OCI-LY7 (cell line): ENCODE results near the gene CXCL12.

Experiments
- CTCF ChIP-seq: fragments of 200-600 bp; sonication (generic); conservative IDR thresholded peaks from 2 replicates; pipeline ENCODE4 v1.5.1; 2014; ENCODE audit warnings: mild to moderate bottlenecking, antibody characterized with exemption, low read length, moderate library complexity, mixed read lengths
- EZH2phosphoT487 ChIP-seq: fragments of 200-600 bp; sonication (generic); IDR thresholded peaks from 2 replicates; pipeline ENCODE4 v1.6.1; 2018; ENCODE audit warnings: low read depth, borderline replicate concordance, mild to moderate bottlenecking, mixed run types, antibody characterized with exemption, low read length, moderate library complexity, mixed read lengths

GRCh38 chr10:44404741-44405437, 20.0 kb upstream of the CXCL12 start:
- TF ChIP-seq CTCF (no peak), EZH2phosphoT487 (no peak)
